Stimulated activated CD4-positive, alpha-beta T cell treated with anti-CD3 and anti-CD28 coated beads, Interleukin-2, amount 100 ng/mL, for 48 hours (primary cell): ENCODE results near the gene CDX1.

Experiments
- DNase-seq, 2 donors: peaks; one replicate each; pipeline ENCODE4 v3.0.0-alpha.2; 2020

Gene CDX1

DNA sequence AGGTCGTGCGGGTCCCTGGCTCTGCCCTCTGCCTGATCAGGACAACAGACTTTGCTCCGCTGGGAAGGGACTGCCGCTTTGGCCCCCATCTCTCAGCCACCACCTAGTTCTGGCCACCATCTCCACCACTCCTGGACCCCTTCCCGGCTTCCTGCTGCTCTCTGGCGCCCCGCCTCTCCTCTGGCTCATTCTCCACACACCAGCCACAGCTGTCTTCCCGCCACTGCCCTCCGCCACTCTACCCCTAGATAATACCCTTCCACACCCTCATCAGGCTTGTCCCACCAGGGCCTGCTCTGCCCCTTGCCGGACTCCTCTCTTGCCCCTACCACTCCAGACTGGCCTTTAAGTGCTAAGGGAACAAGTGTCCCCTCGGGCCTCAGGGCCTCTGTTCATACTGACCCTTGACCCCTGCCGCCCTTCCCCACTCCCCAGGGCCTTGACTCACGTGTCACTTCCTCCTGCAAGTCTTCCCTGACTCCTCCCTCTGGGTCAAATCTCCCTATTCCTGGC is 3.0 kb upstream of the CDX1 start:
- DNase-seq, result no peak

DNA sequence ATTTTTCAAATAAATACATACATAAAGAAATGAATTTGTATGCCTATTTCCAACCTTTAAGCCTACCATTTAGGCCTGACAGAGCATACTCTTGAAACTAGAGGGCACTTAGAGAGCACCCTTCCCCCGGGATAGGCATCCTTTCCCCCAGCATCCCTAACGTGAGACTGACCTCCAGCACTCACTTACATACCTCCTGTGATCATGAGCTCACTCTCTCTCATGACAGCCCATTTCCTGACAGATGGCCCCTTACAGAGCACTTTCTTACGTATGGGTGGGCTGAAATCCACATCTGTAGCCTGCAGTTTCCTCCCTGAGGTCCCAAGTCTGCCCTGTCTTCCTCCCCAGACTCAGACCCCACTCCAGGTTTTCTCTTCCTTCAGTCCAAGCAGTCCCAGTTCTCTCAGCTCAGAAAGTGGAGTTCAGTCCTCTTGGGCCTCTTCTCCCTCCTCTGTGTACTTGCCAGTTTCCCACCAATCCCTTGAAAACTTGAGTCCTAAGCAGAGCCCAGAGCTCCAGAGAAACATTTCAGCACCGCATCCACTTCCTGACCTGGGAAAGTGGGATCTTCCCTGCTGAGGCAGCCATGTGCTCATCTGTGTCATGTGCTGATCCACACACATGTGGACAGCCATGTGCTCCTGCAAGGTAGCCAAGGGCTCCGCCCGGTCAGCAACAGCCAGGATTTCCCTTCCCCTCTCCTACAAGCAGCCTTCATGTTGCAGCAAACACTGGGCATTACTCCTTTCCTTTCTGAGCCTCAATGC is 2.2 kb upstream of the CDX1 start:
- no peak for DNase-seq

GRCh38 chr5:150166037-150166649 is 435 bp upstream of the CDX1 start:
- DNase-seq, result no peak

DNA sequence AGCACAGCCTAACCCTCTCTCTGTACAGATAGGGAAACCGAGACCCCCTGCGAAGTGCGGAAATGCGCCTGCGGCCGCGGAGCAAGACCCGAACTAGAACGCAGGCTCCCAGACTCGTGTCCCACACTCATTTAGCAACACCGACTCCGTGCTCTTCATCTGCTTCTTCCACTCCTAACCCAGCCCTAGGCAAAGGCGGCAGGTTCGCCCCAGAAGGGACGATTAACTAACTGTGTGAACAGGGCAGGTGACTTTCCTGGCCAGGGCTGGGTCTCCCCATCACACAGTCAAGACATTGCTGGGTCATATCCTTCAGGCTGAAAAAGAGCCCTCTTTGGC is 903 bp downstream of the CDX1 start:
- DNase-seq, result no peak

DNA sequence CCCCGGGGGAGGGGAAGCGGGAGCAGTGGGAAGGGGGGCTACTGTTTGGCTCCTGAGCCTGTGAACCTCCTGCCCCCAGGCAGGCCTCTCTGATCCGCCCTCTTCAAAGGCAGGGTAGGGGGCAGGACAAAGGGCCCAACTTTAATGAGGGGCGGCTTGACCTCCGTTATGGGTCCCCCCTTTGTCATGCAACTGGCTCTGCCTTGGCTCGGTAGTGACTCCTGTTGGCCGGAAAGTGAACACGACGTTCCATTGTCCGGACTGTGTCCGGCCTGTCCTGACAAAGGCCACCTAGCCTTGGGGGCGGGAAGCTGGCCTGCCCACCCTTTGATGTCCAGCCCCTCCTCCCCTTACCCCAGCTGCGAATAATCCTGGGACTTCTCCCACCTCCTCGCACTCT is 1.3 kb downstream of the CDX1 start:
- DNase-seq, result no peak

- DNase-seq, result no peak
Measured at GRCh38 chr5:150168864-150169263, 2.3 kb downstream of the CDX1 start.

DNA sequence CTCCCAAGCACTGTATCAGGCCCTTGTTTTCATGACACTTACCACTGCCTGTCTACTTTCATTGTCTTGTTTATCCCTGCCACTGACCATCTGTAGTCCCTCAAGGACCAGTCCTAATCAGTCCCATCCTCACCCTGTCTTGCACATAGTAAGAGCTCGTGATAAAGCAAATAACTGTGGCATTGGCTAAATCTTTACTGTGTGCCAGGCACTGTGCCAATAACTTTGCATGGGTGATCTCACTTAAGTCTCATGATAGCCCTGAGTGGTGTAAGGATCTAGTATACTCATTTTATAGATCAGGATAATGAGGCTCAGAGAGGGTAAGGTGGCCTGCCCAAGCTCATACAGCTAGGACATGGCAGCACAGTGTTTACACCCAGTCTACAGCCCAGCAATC is 5.6 kb downstream of the CDX1 start:
- no peak for DNase-seq

GRCh38 chr5:150172556-150172955 is 6.0 kb downstream of the CDX1 start:
- no peak for DNase-seq

- DNase-seq, result no peak
Measured at GRCh38 chr5:150173161-150173560, 6.6 kb downstream of the CDX1 start.

DNA sequence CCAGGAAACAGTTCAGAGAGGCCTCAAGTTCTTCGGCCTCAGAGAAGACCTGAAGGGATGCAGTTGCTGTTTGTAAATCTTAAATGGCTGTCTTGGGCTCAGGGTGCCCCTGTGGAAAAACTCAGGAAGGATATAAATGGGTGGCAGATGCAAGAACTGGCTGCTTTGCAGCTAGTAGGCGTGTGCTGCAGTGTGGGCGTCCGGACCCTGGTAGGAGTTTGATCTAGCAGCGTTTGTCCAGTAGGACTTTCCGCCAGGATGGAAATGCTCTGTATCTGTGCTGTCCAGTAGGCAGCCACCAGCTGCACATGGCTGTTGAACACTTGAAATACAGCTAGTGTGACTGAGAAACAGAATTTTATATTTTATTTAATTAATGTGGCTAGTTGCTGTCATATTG is 7.7 kb downstream of the CDX1 start:
- no peak for DNase-seq

DNA sequence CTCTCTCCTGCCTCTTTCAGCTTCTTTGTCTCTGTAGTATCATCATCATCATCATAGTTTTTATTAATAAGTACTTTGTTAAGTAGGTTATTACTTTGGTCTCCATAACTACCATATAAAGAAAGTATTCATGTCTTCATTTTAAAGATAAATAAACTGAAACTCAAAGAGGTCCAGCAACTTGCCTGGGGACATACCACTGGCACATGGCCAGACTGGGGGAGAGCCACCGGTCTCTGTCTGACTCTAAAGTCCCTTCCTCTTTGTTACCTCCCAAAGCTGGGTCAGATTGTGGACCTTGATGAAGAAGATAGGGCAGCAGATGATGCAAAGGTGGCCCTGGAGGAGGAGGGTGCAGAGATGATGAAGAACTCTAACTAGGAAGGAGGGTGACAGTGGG is 8.5 kb downstream of the CDX1 start:
- no peak for DNase-seq

DNA sequence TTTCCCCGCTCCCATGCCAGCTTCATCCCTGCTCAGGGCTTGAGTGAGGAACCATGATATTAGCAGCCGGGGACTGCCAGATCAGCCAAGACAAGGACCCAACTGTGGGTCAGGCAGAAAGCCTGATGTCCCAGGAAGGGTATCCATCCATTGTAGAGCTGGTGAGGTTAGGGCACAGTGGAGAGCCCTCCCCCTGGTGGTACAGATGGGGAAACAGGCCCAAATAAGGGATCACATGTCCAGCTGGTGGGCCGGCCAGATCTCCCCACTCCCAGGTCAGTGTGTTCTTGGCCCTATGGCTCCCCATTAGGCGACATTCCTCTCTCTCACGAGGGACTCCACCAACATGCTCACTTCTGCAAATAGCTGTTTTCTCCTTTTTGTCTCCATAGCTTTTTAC is 9.0 kb downstream of the CDX1 start:
- DNase-seq, result no peak

GRCh38 chr5:150176745-150177477 is 10.3 kb downstream of the CDX1 start:
- DNase-seq, result no peak

DNA sequence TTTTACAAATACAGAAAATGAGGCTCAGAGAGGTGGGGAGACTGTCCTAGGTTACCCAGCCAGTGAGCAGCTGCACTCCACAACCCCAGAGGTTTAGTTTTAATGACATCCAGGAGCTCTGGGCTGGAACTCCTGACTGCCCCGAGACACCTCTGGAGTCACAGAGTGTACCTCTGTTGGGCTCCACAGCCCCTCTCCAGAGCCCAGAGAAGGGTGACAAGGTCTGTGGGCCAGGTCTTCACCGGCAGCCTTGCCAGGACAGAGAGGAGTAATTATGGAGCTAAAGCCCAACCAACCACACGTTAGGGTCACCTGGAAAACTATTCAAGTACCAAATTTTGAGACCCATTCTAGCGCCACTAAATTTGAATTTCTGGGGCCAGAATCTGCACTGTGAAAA is 11.1 kb downstream of the CDX1 start:
- DNase-seq, result no peak

DNA sequence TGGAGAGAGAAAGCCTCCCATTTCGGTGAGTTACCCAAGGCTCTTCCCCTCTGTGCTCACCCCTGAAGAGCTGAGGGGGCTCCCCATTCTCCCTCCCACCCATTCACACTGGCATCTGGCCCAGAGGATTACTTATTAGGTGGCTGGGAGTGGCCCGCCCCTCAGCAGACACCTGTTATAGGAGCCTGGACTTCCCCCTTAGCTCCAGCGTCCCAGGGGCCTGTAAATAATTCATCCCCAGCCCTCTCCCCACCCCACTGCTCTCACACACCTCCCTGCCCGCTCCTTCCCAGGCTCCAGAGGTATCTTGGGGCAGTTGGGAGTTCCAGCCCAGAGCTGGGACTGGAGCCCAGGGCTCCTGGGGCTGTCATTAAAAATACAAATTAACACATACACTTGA is 11.7 kb downstream of the CDX1 start:
- no peak for DNase-seq

DNA sequence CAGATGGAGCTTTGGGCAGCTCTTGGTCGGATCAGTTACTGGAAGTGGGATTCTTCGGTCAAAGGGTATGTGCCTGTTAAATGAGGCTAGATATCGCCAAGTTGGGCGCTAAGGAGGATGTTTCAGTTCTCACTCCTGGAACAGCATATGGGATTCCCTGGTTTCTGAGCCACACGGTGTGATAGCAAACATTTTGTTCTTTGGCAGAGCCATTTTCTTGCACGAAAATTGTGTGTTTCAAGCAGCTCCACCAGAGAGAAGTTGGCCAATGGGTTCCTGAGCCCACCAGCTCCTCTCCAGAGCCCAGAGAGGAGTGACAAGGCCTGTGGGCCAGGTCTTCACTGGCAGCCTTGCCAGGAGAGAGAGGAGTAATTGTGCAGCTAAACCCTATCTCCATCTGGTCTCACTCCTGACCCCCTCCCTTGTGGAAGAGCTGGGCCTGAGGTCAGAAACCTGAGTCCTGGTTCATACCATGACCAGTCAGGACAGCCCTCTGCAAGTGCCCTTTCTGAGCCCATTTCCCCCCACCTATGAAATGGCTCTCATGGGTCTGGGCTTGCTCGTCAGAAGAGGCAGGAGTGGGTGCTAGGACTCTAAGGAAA is 12.5 kb downstream of the CDX1 start:
- DNase-seq, result no peak

GRCh38 chr5:150180241-150181026 is 13.9 kb downstream of the CDX1 start:
- DNase-seq, result no peak

DNA sequence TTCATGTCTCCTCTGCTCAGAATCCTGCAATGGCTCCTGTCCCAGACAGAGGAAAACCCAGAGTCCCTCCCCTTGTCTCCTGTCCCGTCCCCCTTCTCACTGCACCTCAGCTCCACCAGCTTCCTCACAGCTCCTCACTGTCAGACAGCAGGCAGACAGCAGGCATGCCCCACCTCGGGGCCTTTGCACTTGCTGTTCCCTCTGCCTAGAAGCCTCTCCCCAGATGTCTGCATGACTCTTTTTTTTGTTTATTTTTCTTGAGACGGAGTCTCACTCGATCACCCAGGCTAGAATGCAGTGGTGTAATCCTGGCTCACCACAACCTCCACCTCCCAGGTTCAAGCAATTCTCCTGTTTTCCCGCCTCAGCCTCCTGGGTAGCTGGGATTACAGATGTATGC is 14.4 kb downstream of the CDX1 start:
- DNase-seq, result no peak

DNA sequence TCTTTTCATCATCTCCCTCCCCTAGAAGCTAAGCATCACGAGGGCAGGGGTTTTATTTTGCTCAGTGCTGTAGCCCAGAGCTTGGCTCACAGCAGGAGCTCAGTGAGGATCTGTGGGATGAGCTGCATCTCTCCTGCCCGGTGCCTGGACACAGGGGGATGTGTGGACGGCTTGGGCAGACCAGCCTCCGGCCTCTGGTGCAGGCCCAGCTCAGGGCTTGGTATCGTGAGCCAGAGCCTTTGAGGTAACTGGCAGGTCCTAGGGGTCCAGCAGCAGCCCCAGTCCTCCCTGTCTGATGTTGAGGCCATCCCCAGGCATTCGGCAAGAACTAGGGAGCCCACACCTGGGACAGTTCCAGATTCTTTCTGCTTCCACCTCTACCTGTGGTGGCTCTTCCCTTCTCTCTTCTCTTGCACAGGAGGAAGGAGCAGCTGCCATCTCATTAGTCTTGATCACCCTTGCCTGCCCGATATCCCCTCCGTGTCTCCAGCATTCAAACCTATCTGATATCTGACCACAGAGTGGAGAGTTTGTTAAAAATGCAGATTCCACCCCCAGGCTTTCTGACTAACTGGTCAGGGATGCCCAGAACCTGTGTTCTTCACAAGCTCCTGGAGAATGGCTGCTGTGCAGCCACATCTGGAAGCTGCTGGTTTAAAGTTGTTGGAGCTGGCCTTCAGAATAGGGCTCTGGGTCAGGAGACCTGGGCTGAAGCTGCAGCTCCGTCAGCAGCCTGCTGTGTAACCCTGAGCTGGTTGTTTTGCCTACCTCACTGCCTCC is 15.4 kb downstream of the CDX1 start:
- DNase-seq, result no peak

- no peak for DNase-seq
Measured at GRCh38 chr5:150182774-150183173, 16.2 kb downstream of the CDX1 start.

DNA sequence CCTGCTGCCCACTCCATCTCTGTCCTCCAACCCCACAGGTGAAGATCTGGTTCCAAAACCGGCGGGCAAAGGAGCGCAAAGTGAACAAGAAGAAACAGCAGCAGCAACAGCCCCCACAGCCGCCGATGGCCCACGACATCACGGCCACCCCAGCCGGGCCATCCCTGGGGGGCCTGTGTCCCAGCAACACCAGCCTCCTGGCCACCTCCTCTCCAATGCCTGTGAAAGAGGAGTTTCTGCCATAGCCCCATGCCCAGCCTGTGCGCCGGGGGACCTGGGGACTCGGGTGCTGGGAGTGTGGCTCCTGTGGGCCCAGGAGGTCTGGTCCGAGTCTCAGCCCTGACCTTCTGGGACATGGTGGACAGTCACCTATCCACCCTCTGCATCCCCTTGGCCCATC is 16.9 kb downstream of the CDX1 start:
- DNase-seq, result no peak

DNA sequence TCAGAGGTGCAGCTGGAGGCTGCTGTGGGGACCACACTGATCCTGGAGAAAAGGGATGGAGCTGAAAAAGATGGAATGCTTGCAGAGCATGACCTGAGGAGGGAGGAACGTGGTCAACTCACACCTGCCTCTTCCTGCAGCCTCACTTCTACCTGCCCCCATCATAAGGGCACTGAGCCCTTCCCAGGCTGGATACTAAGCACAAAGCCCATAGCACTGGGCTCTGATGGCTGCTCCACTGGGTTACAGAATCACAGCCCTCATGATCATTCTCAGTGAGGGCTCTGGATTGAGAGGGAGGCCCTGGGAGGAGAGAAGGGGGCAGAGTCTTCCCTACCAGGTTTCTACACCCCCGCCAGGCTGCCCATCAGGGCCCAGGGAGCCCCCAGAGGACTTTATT is 17.4 kb downstream of the CDX1 start:
- no peak for DNase-seq
